ENCODE measurements around the gene SMAD7.

SMAD7 gene

DNA sequence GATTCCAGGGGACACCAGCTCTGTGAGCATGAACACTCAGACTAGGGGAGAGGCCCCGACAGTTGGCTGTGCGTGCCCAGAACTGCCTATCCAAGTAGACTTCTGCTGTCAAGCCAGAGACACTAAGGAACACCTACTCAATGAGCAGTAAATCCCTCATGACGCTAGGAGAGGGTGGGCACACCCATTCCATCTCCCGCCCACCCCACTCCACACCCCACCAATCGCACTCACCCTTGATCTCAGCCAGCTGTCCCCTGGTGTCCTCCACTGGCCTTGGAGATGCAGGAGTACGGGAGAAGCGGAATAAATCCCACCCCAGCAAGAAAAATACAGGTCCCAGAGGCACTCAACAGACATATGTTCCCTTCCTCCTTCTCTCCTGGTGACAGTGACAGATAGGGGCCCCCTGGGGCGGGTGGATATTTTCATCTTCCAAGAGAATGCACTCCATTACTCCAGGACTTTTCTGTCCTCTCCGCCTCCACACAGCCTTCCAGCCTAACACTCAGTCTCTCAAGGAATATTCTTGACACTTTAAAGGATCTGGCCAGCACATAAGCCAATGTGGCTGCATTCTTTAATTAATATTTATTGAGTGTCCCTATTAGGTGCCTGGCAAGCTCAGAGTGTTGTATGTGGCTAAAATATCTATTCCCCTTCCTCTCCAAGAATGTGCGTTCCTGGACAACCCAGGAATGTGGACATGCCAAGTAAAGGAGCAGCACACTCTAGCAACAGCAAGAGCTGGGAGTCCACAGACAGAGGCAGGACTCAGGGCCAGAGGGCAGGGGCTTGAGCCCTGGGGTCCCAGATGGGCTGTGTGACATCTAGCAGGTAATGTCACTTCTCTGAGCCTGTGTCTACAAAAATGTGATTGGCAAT lies 13.1 kb upstream of the SMAD7 start:
- Histone ChIP-seq H2BK12ac (ENCODE audit: low read length in 2 of 2) (peak overlapping the region in 1 of 2 experiments; percentile 4), H2AK5ac (ENCODE audit: low read length, severe bottlenecking) (peak overlapping the region; percentile 50), H3K4me1 (ENCODE audit: control insufficient read depth, insufficient read depth, low read depth, low read length) (peaks cover 18% of the 10 kb centered on the region), H4K8ac (ENCODE audit: low read length) (no peak overlapping the region), H2BK15ac (ENCODE audit: low read depth, poor library complexity, severe bottlenecking) (no peak overlapping the region), H2BK5ac (ENCODE audit: low read depth, low read length, poor library complexity, severe bottlenecking) (no peak overlapping the region), H3K23ac (ENCODE audit: low read length in 2 of 2) (no peak overlapping the region), H3K27me3 (ENCODE audit: control insufficient read depth in 1 of 2, insufficient read depth in 1 of 2, low read length in 2 of 2) (no peaks in the 10 kb centered on the region), H3K79me1 (replicated peaks; ENCODE audit: low read length, poor library complexity, severe bottlenecking) (no peaks in the 10 kb centered on the region), H3K27ac (ENCODE audit: low read length, poor library complexity, severe bottlenecking) (no peak overlapping the region), H4K91ac (ENCODE audit: low read length) (no peak overlapping the region), H3K4ac (ENCODE audit: low read depth in 1 of 2, low read length in 2 of 2) (no peak overlapping the region), H2AFZ (ENCODE audit: low read depth, low read length) (no peak overlapping the region), H3K18ac (ENCODE audit: low read depth in 1 of 2, low read length in 2 of 2) (no peak overlapping the region), H2BK120ac (ENCODE audit: low read depth, low read length) (no peak overlapping the region), H3K14ac (ENCODE audit: low read length in 2 of 2) (no peak overlapping the region), H3K4me2 (ENCODE audit: low read length, poor library complexity, severe bottlenecking) (no peak overlapping the region), H3K9ac (ENCODE audit: low read length) (peak overlapping the region; percentile 45), H3K9me3 (ENCODE audit: control insufficient read depth, low read length) (no peaks in the 10 kb centered on the region), H3K36me3 (ENCODE audit: control insufficient read depth in 1 of 2, insufficient read depth in 2 of 2, low read depth in 1 of 2, low read length in 2 of 2) (no peaks in the 10 kb centered on the region), H3K4me3 (ENCODE audit: insufficient read depth in 1 of 2, low read depth in 1 of 2, low read length in 2 of 2) (no peak overlapping the region)
- WGBS: 78% methylated on average over 9 of the region's 10 CpGs
- DNase-seq: no peak

DNA sequence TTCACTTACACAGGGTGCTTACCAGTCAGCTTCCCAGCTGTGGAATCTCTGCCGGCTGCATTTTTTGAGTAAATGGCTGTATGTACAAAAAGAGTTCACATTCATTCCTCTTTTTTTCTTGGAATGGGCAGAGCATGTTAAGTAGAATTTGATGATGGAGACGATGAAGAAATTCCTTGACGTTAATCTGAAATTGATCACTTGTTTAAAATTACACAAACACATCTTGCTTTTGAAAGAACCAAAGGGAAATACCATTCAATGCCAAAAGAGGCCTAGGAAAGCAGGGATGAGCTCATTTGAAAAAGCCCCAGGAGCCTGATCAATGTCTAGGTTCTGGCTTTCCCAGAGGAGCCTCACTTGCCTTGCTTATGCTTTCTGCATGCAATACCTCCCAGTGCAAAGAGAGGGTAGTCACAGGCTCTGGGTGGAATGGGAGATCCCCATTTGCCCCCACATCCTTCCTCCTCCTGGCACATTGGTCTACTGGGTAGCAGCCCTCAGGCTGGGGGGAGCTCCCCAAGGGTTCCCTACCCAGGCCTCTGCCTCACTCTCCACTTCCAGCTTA lies 12.3 kb upstream of the SMAD7 start:
- Histone ChIP-seq H3K18ac (ENCODE audit: low read depth in 1 of 2, low read length in 2 of 2) (peak overlapping the region in 1 of 2 experiments; percentile 1), H4K91ac (ENCODE audit: low read length) (no peak overlapping the region), H3K23ac (ENCODE audit: low read length in 2 of 2) (no peak overlapping the region), H3K4ac (ENCODE audit: low read depth in 1 of 2, low read length in 2 of 2) (no peak overlapping the region), H2BK12ac (ENCODE audit: low read length in 2 of 2) (peak overlapping the region; percentile 50 to 51), H3K27me3 (ENCODE audit: control insufficient read depth in 1 of 2, insufficient read depth in 1 of 2, low read length in 2 of 2) (no peaks in the 10 kb centered on the region), H3K14ac (ENCODE audit: low read length in 2 of 2) (no peak overlapping the region), H3K4me3 (ENCODE audit: insufficient read depth in 1 of 2, low read depth in 1 of 2, low read length in 2 of 2) (no peak overlapping the region), H3K9ac (ENCODE audit: low read length) (peak overlapping the region; percentile 62), H4K8ac (ENCODE audit: low read length) (no peak overlapping the region), H2AFZ (ENCODE audit: low read depth, low read length) (no peak overlapping the region), H3K79me1 (replicated peaks; ENCODE audit: low read length, poor library complexity, severe bottlenecking) (no peaks in the 10 kb centered on the region), H3K9me3 (ENCODE audit: control insufficient read depth, low read length) (no peaks in the 10 kb centered on the region), H3K36me3 (ENCODE audit: control insufficient read depth in 1 of 2, insufficient read depth in 2 of 2, low read depth in 1 of 2, low read length in 2 of 2) (no peaks in the 10 kb centered on the region), H2BK5ac (ENCODE audit: low read depth, low read length, poor library complexity, severe bottlenecking) (no peak overlapping the region), H3K4me2 (ENCODE audit: low read length, poor library complexity, severe bottlenecking) (no peak overlapping the region), H2AK5ac (ENCODE audit: low read length, severe bottlenecking) (peak overlapping the region; percentile 50), H3K27ac (ENCODE audit: low read length, poor library complexity, severe bottlenecking) (peak overlapping the region; percentile 19), H2BK120ac (ENCODE audit: low read depth, low read length) (no peak overlapping the region), H2BK15ac (ENCODE audit: low read depth, poor library complexity, severe bottlenecking) (no peak overlapping the region), H3K4me1 (ENCODE audit: control insufficient read depth, insufficient read depth, low read depth, low read length) (peaks cover 18% of the 10 kb centered on the region)
- WGBS: 40% methylated on average over 1 of the region's 3 CpGs
- DNase-seq: peak; percentile 69

DNA sequence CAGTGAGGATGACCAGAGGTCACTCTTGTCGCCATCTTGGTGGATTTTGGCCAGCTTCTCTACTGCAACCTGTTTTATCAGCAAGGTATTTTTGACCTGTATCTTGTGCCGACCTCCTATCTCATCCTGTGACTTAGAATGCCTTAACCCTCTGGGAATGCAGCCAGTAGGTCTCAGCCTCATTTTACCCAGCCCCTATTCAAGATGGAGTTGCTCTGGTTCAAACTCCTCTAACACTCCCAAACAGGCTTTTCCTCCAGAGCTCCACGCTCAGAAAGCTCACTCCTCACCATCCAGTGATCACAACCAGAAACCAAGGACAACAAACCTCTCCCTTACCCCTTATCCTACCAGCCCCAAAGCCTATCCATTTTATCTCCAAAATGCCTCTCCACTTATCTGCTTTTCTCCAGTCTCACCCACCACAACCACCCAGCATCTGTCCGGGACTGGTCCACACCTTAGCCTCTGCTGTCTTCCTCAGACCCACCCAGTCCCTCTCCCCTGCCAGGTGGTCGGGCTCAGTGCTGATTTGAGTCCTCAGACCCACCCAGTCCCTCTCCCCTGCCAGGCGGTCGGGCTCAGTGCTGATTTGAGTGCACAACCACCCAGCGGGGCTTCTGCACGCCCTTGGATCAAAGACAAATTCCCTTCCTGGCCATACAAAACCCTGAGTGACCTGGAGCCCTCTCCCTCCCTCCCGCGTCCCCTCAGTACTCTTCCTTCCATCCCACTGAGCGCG lies 11.7 kb upstream of the SMAD7 start:
- no peak overlapping the region for H2BK120ac ChIP-seq (ENCODE audit: low read depth, low read length)
- no peak overlapping the region for H3K4me2 ChIP-seq (ENCODE audit: low read length, poor library complexity, severe bottlenecking)
- peak overlapping the region; percentile 14 for H4K91ac ChIP-seq (ENCODE audit: low read length)
- peak overlapping the region; percentile 82 for H2AK5ac ChIP-seq (ENCODE audit: low read length, severe bottlenecking)
- H3K4me3 ChIP-seq (ENCODE audit: insufficient read depth in 1 of 2, low read depth in 1 of 2, low read length in 2 of 2): no peak overlapping the region
- no peak overlapping the region for H3K4ac ChIP-seq (ENCODE audit: low read depth in 1 of 2, low read length in 2 of 2)
- H2AFZ ChIP-seq (ENCODE audit: low read depth, low read length): no peak overlapping the region
- H3K4me1 ChIP-seq (ENCODE audit: control insufficient read depth, insufficient read depth, low read depth, low read length): peaks cover 18% of the 10 kb centered on the region
- peak overlapping the region in 1 of 2 experiments; percentile 1 for H3K18ac ChIP-seq (ENCODE audit: low read depth in 1 of 2, low read length in 2 of 2)
- H3K9me3 ChIP-seq (ENCODE audit: control insufficient read depth, low read length): no peaks in the 10 kb centered on the region
- H3K27me3 ChIP-seq (ENCODE audit: control insufficient read depth in 1 of 2, insufficient read depth in 1 of 2, low read length in 2 of 2): no peaks in the 10 kb centered on the region
- DNase-seq: no peak
- H3K36me3 ChIP-seq (ENCODE audit: control insufficient read depth in 1 of 2, insufficient read depth in 2 of 2, low read depth in 1 of 2, low read length in 2 of 2): no peaks in the 10 kb centered on the region
- WGBS: 79% methylated on average over 11 of the region's 13 CpGs
- no peak overlapping the region for H2BK15ac ChIP-seq (ENCODE audit: low read depth, poor library complexity, severe bottlenecking)
- H3K9ac ChIP-seq (ENCODE audit: low read length): peak overlapping the region; percentile 62
- H2BK12ac ChIP-seq (ENCODE audit: low read length in 2 of 2): peak overlapping the region; percentile 11 to 51
- H3K27ac ChIP-seq (ENCODE audit: low read length, poor library complexity, severe bottlenecking): peak overlapping the region; percentile 10
- H3K79me1 ChIP-seq (replicated peaks; ENCODE audit: low read length, poor library complexity, severe bottlenecking): no peaks in the 10 kb centered on the region
- no peak overlapping the region for H3K23ac ChIP-seq (ENCODE audit: low read length in 2 of 2)
- H3K14ac ChIP-seq (ENCODE audit: low read length in 2 of 2): no peak overlapping the region
- H4K8ac ChIP-seq (ENCODE audit: low read length): no peak overlapping the region
- no peak overlapping the region for H2BK5ac ChIP-seq (ENCODE audit: low read depth, low read length, poor library complexity, severe bottlenecking)

DNA sequence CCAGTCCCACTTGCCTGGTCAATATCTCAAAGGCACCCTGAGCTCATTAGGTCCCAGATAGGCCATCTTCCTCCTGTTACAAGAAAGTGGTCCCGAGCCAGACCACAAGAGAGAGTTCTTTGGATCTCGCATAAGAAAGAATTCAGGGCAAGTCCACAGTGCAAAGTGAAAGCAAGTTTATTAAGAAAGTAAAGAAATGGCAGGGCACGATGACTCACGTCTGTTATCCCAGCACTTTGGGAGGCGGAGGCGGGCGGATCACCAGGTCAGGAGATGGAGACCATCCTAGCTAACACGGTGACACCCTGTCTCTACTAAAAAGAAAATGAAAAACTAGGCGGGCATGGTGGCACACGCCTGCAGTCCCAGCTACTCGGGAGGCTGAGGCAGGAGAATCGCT lies 10.8 kb upstream of the SMAD7 start:
- H3K36me3 ChIP-seq (ENCODE audit: control insufficient read depth in 1 of 2, insufficient read depth in 2 of 2, low read depth in 1 of 2, low read length in 2 of 2): no peaks in the 10 kb centered on the region
- H2BK5ac ChIP-seq (ENCODE audit: low read depth, low read length, poor library complexity, severe bottlenecking): no peak overlapping the region
- no peak overlapping the region for H3K4me3 ChIP-seq (ENCODE audit: insufficient read depth in 1 of 2, low read depth in 1 of 2, low read length in 2 of 2)
- no peak overlapping the region for H2AK5ac ChIP-seq (ENCODE audit: low read length, severe bottlenecking)
- no peaks in the 10 kb centered on the region for H3K27me3 ChIP-seq (ENCODE audit: control insufficient read depth in 1 of 2, insufficient read depth in 1 of 2, low read length in 2 of 2)
- H3K9ac ChIP-seq (ENCODE audit: low read length): peak overlapping the region; percentile 37
- no peak overlapping the region for H2BK120ac ChIP-seq (ENCODE audit: low read depth, low read length)
- no peaks in the 10 kb centered on the region for H3K79me1 ChIP-seq (replicated peaks; ENCODE audit: low read length, poor library complexity, severe bottlenecking)
- H3K9me3 ChIP-seq (ENCODE audit: control insufficient read depth, low read length): no peaks in the 10 kb centered on the region
- no peak overlapping the region for H4K91ac ChIP-seq (ENCODE audit: low read length)
- H3K14ac ChIP-seq (ENCODE audit: low read length in 2 of 2): no peak overlapping the region
- no peak overlapping the region for H3K4me2 ChIP-seq (ENCODE audit: low read length, poor library complexity, severe bottlenecking)
- peak overlapping the region; percentile 88 for H3K27ac ChIP-seq (ENCODE audit: low read length, poor library complexity, severe bottlenecking)
- no peak overlapping the region for H2BK15ac ChIP-seq (ENCODE audit: low read depth, poor library complexity, severe bottlenecking)
- WGBS: 67% methylated on average over 12 of the region's 12 CpGs
- no peak overlapping the region for H3K18ac ChIP-seq (ENCODE audit: low read depth in 1 of 2, low read length in 2 of 2)
- DNase-seq: peak; percentile 82
- H2BK12ac ChIP-seq (ENCODE audit: low read length in 2 of 2): peak overlapping the region in 1 of 2 experiments; percentile 51
- H3K23ac ChIP-seq (ENCODE audit: low read length in 2 of 2): no peak overlapping the region
- H2AFZ ChIP-seq (ENCODE audit: low read depth, low read length): no peak overlapping the region
- no peak overlapping the region for H4K8ac ChIP-seq (ENCODE audit: low read length)
- no peak overlapping the region for H3K4ac ChIP-seq (ENCODE audit: low read depth in 1 of 2, low read length in 2 of 2)
- H3K4me1 ChIP-seq (ENCODE audit: control insufficient read depth, insufficient read depth, low read depth, low read length): peaks cover 18% of the 10 kb centered on the region
